HL-60 (cell line): ENCODE data around the gene HSBP1.

Experiments
- DNase-seq, 2 experiments: peaks; one replicate each; pipeline ENCODE4 v3.0.0-alpha.2; 2010 to 2020; ENCODE audit warnings: low read depth in 1 of 2, low spot score in 1 of 2
- H3K27ac ChIP-seq: fragments of 250-450 bp; sonication (Bioruptor Pico); replicated peaks from 2 replicates; pipeline ENCODE4 v1.5.1; 2020; ENCODE audit warnings: mild to moderate bottlenecking, moderate library complexity
- H3K27me3 ChIP-seq: fragments of 250-450 bp; sonication (Bioruptor Pico); 2 replicates; pipeline ENCODE4 v1.5.1; 2021; ENCODE audit warnings: mild to moderate bottlenecking, moderate library complexity; ENCODE audit not compliant: insufficient read depth, poor library complexity, severe bottlenecking
- H3K4me3 ChIP-seq: replicated peaks from 2 replicates; pipeline ENCODE4 v1.5.1; 2011; ENCODE audit warnings: mild to moderate bottlenecking, control low read depth, low read length; ENCODE audit not compliant: insufficient read depth
- GABPA ChIP-seq: IDR thresholded peaks from 2 replicates; pipeline ENCODE4 v1.6.1; 2012; ENCODE audit warnings: low read depth
- POLR2AphosphoS5 ChIP-seq: IDR thresholded peaks from 2 replicates; pipeline ENCODE4 v1.6.1; 2012; ENCODE audit warnings: low read depth
- SPI1 ChIP-seq: IDR thresholded peaks from 2 replicates; pipeline ENCODE4 v1.6.1; 2012; ENCODE audit warnings: low read depth, mild to moderate bottlenecking, borderline replicate concordance
- TF ChIP-seq, protein P1 (sequence below): IDR thresholded peaks from 2 replicates; pipeline ENCODE4 v1.6.1; 2012; ENCODE audit warnings: low read depth; ENCODE audit not compliant: insufficient replicate concordance
- TF ChIP-seq, protein P2 (sequence below): IDR thresholded peaks from one replicate; pipeline ENCODE4 v1.5.1; 2011; ENCODE audit warnings: low read length, control low read depth, inconsistent platforms; ENCODE audit not compliant: insufficient read depth

Gene HSBP1

GRCh38 chr16:83830769-83831455 lies 23.1 kb downstream of the HSBP1 start:
- DNase-seq = no peak
- Histone ChIP-seq H3K27me3 (no peaks in the 10 kb centered on the region), H3K4me3 (no peak overlapping the region), H3K27ac (no peak overlapping the region)
- no peak for TF ChIP-seq GABPA
- TF ChIP-seq, protein P1, sequence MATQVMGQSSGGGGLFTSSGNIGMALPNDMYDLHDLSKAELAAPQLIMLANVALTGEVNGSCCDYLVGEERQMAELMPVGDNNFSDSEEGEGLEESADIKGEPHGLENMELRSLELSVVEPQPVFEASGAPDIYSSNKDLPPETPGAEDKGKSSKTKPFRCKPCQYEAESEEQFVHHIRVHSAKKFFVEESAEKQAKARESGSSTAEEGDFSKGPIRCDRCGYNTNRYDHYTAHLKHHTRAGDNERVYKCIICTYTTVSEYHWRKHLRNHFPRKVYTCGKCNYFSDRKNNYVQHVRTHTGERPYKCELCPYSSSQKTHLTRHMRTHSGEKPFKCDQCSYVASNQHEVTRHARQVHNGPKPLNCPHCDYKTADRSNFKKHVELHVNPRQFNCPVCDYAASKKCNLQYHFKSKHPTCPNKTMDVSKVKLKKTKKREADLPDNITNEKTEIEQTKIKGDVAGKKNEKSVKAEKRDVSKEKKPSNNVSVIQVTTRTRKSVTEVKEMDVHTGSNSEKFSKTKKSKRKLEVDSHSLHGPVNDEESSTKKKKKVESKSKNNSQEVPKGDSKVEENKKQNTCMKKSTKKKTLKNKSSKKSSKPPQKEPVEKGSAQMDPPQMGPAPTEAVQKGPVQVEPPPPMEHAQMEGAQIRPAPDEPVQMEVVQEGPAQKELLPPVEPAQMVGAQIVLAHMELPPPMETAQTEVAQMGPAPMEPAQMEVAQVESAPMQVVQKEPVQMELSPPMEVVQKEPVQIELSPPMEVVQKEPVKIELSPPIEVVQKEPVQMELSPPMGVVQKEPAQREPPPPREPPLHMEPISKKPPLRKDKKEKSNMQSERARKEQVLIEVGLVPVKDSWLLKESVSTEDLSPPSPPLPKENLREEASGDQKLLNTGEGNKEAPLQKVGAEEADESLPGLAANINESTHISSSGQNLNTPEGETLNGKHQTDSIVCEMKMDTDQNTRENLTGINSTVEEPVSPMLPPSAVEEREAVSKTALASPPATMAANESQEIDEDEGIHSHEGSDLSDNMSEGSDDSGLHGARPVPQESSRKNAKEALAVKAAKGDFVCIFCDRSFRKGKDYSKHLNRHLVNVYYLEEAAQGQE = no peak

DNA sequence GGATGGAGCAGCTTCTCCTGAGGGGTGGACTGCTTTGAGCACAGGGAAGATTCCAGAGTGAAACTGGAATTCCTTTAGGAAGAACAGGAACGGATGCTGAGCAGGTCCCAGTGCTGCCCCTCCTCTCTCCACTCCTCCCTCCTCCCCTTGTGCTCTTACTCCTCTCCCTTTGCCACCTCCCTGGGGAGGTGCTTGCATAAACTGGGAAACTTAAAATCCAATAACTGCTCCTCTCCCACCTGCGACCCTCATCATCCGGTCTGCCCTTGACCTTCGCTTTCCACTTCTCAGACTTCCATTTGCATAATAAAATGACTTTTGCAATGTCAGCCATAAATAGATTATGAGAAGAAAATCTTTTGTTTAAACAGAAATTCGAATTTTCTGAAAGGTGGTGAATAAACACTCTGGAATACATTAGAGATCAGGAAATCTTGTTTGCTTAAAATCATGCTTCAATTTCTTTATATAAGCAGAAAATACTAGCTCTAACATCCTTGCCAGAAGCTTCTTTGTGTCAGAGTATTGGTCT lies 23.7 kb downstream of the HSBP1 start:
- no peaks in the 10 kb centered on the region for H3K27me3 ChIP-seq
- H3K4me3 ChIP-seq = no peak overlapping the region
- no peak for DNase-seq
- no peak overlapping the region for H3K27ac ChIP-seq
- TF ChIP-seq GABPA (no peak), SPI1 (no peak)

DNA sequence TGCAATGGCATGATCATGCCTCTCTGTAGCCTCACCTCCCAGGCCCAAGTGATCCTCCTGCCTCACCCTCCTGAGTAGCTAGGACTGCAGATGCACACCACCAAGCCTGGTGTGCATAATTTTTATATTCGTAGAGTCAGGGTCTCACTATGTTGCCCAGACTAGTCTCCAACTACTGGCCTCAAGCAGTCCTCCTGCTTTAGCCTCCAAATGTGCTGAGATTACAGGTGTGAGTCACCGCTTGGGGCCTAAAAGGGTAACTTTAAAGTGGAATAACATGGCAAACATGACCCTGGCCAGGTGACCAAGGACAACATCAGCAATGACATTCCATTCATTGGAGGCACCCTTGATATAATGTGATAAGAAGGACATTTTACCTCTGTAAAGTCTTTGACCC lies 26.1 kb downstream of the HSBP1 start:
- H3K27me3 ChIP-seq = no peaks in the 10 kb centered on the region
- no peak overlapping the region for H3K4me3 ChIP-seq
- no peak for TF ChIP-seq GABPA
- no peak overlapping the region for H3K27ac ChIP-seq
- DNase-seq = no peak

DNA sequence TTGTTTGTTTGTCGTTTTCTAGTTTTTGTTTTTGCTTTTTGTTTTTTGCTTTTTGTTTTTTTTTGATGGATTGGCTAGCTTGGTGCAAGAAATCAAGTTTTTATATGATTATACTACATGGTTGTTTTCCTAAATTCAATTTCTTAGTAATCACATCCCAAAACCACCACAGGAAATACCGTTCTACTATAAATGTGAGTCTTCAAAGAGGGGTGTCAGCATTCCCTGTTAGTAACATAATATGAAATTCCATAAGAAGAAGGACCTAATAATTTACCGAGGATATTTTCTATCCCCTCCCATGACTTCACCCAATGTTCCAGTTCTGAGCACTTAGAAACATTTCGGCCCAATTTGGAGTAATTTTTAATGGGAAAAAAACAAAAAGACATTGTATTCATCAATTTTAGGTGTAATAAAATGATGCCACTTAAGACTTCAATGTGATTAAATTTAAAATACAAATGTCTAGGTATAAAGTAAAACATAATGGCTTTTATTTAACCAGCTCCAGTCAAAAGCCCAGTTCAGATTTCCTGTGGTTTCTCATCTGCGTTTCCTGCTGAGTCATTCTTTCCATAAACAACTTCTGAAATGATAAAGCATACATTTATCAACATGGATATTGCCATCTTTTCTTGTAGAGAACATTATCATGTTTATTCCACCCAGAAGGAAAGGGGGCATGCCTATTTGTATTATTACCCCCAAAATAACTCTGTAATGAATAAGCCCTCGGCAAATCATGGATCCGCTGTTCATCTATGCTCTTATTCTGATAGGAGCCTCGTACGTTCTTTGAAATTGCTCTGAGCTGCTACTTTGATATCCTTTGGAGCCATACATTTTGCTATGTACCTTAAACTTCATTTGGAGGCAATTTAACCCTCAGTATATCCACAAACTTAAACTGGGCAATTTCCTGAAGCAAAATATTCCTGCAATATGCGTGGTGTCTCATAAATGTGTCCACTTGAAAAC lies 28.1 kb downstream of the HSBP1 start:
- Histone ChIP-seq H3K4me3 (no peak overlapping the region), H3K27me3 (no peaks in the 10 kb centered on the region), H3K27ac (no peak overlapping the region)
- DNase-seq = no peak
- no peak for TF ChIP-seq POLR2AphosphoS5
- TF ChIP-seq GABPA = no peak
- TF ChIP-seq, protein P2, sequence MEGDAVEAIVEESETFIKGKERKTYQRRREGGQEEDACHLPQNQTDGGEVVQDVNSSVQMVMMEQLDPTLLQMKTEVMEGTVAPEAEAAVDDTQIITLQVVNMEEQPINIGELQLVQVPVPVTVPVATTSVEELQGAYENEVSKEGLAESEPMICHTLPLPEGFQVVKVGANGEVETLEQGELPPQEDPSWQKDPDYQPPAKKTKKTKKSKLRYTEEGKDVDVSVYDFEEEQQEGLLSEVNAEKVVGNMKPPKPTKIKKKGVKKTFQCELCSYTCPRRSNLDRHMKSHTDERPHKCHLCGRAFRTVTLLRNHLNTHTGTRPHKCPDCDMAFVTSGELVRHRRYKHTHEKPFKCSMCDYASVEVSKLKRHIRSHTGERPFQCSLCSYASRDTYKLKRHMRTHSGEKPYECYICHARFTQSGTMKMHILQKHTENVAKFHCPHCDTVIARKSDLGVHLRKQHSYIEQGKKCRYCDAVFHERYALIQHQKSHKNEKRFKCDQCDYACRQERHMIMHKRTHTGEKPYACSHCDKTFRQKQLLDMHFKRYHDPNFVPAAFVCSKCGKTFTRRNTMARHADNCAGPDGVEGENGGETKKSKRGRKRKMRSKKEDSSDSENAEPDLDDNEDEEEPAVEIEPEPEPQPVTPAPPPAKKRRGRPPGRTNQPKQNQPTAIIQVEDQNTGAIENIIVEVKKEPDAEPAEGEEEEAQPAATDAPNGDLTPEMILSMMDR = no peak
- TF ChIP-seq, protein P1 = no peak
- TF ChIP-seq SPI1 = no peak

GRCh38 chr16:83837566-83837965 lies 29.8 kb downstream of the HSBP1 start:
- DNase-seq = no peak
- no peaks in the 10 kb centered on the region for H3K27me3 ChIP-seq
- no peak overlapping the region for H3K27ac ChIP-seq
- TF ChIP-seq POLR2AphosphoS5 (no peak), SPI1 (no peak), GABPA (no peak)
- TF ChIP-seq, protein P1 = no peak
- H3K4me3 ChIP-seq = no peak overlapping the region
